HepG2 (cell line): ENCODE data around the gene SERPINA3. TPM values are rescaled to one million over a fixed set of nuclear protein-coding genes. Genes with fewer than 3 reads are reported as not detected.

Experiments
- JUN ChIP-seq: sonication (generic); formaldehyde crosslinking; IDR thresholded peaks from 2 replicates; pipeline ENCODE4 v1.4.0; 2020; ENCODE audit warnings: mild to moderate bottlenecking, missing genetic modification reagents
- PPARG ChIP-seq: conservative IDR thresholded peaks from 2 replicates; pipeline ENCODE4 v1.6.1; 2016; ENCODE audit warnings: missing biosample characterization, missing genetic modification reagents
- ZNF432 ChIP-seq: sonication (generic); formaldehyde crosslinking; IDR thresholded peaks from 2 replicates; pipeline ENCODE4 v1.5.0; 2020; ENCODE audit warnings: missing genetic modification reagents, mild to moderate bottlenecking, borderline replicate concordance
- polyA plus RNA-seq, 8 experiments: library from polyadenylated mRNA; depleted of rRNA in 3 of 8; stranded (reverse) in 7 of 8; unstranded in 1 of 8; fragments of >200 nt; fragmentation: Illumina TruSeq in 4 of 8; extraction: Trizol in 4 of 8; gene quantifications; 2 replicates each; pipeline versions ENCODE4 v1.2.1 to v1.2.3, GENCODE V29; 2011 to 2016; ENCODE audit warnings: low read depth in 4 of 8, missing spikeins in 1 of 8, mixed read lengths in 1 of 8; ENCODE audit not compliant: insufficient read depth in 1 of 8
- total RNA-seq, 5 experiments: library from RNA; depleted of rRNA; stranded (reverse); fragments of >200 nt; fragmentation: Illumina TruSeq; extraction: Trizol; gene quantifications; 2 replicates each; pipeline ENCODE4 v1.2.3, GENCODE V29; 2016; ENCODE audit warnings: low read depth in 1 of 5
- TF ChIP-seq, protein P1 (sequence below): sonication (generic); formaldehyde crosslinking; IDR thresholded peaks from 2 replicates; pipeline ENCODE4 v1.4.0; 2020; ENCODE audit warnings: missing genetic modification reagents, borderline replicate concordance
- TF ChIP-seq, protein P2 (sequence below): sonication (generic); formaldehyde crosslinking; IDR thresholded peaks from 2 replicates; pipeline ENCODE4 v1.4.0; 2020; ENCODE audit warnings: missing genetic modification reagents, borderline replicate concordance
- TF ChIP-seq, protein P3 (sequence below), 2 experiments: sonication (generic) in 1 of 2; formaldehyde crosslinking in 1 of 2; IDR thresholded peaks; 2 replicates each; pipeline versions ENCODE4 v1.4.0 to v1.6.1; 2018 to 2020; ENCODE audit warnings: missing genetic modification reagents in 2 of 2, borderline replicate concordance in 1 of 2, low read depth in 1 of 2, mild to moderate bottlenecking in 1 of 2, missing biosample characterization in 1 of 2
- TF ChIP-seq, protein P4 (sequence below): sonication (generic); formaldehyde crosslinking; IDR thresholded peaks from 2 replicates; pipeline ENCODE4 v1.5.1; 2020; ENCODE audit warnings: mild to moderate bottlenecking, missing genetic modification reagents
- TF ChIP-seq, protein P5 (sequence below), 2 experiments: fragments of 450-650 bp in 1 of 2; sonication (generic) in 1 of 2; formaldehyde crosslinking; IDR thresholded peaks; 2 replicates each; pipeline versions ENCODE4 v1.5.0 to v1.8.0; 2020 to 2022; ENCODE audit warnings: mild to moderate bottlenecking in 1 of 2, missing genetic modification reagents in 1 of 2

Gene SERPINA3
- total and polyA plus RNA-seq, 2 of the 13 experiments (the other 11 are each of a cell fraction or from before 2014, with no cell fraction given) = 825 to 2,200 TPM

DNA sequence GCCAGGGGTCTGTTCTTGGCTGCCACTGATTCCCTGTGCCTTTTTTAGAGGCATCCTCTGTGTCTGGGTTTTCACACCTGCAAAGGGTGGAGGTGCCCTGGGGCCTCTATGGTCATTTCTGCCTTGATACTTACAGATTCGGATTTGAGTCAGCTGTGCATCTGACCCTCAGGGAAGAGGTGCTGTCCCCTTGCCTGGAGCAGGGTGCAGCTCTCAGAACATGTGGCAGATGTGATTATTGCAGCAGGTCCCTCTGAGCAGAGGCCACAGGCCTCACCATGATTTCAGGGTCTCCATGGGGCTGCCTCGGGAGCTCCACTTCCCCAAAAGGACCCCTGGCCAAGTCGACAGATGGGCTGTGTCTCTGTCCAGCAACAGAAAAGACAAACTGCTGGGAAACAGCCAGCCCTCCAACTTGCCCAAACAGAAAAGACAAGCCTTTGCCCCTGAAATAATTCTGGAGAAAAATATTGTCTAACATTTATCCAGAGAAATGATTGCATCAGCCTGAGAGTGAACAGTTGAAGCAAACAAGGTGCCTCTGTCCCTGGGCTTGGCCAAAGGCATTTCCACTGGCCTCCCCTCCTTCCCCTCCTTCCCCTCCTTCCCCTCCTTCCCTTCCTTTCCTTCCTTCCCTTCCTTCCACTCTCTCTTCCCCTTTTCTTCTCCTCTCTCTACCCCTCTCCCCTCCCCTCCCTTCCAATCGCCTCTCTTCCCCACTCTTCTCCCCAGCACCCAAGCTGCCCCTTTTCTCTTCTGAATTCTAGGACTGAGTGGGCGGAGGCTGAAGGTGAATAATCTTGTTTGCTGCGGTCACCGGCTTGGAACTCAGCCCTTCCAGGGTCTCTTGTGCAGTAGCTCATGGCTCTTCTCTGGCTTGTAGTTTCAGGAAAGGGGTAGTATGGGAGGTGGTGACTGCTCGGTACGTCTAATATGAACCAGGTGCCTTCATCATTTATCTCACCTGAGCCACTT lies 676 bp downstream of the SERPINA3 start (continued):
- TF ChIP-seq, protein P1, sequence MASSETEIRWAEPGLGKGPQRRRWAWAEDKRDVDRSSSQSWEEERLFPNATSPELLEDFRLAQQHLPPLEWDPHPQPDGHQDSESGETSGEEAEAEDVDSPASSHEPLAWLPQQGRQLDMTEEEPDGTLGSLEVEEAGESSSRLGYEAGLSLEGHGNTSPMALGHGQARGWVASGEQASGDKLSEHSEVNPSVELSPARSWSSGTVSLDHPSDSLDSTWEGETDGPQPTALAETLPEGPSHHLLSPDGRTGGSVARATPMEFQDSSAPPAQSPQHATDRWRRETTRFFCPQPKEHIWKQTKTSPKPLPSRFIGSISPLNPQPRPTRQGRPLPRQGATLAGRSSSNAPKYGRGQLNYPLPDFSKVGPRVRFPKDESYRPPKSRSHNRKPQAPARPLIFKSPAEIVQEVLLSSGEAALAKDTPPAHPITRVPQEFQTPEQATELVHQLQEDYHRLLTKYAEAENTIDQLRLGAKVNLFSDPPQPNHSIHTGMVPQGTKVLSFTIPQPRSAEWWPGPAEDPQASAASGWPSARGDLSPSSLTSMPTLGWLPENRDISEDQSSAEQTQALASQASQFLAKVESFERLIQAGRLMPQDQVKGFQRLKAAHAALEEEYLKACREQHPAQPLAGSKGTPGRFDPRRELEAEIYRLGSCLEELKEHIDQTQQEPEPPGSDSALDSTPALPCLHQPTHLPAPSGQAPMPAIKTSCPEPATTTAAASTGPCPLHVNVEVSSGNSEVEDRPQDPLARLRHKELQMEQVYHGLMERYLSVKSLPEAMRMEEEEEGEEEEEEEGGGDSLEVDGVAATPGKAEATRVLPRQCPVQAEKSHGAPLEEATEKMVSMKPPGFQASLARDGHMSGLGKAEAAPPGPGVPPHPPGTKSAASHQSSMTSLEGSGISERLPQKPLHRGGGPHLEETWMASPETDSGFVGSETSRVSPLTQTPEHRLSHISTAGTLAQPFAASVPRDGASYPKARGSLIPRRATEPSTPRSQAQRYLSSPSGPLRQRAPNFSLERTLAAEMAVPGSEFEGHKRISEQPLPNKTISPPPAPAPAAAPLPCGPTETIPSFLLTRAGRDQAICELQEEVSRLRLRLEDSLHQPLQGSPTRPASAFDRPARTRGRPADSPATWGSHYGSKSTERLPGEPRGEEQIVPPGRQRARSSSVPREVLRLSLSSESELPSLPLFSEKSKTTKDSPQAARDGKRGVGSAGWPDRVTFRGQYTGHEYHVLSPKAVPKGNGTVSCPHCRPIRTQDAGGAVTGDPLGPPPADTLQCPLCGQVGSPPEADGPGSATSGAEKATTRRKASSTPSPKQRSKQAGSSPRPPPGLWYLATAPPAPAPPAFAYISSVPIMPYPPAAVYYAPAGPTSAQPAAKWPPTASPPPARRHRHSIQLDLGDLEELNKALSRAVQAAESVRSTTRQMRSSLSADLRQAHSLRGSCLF (CRISPR knock-in tag) = no peak
- TF ChIP-seq, protein P2, sequence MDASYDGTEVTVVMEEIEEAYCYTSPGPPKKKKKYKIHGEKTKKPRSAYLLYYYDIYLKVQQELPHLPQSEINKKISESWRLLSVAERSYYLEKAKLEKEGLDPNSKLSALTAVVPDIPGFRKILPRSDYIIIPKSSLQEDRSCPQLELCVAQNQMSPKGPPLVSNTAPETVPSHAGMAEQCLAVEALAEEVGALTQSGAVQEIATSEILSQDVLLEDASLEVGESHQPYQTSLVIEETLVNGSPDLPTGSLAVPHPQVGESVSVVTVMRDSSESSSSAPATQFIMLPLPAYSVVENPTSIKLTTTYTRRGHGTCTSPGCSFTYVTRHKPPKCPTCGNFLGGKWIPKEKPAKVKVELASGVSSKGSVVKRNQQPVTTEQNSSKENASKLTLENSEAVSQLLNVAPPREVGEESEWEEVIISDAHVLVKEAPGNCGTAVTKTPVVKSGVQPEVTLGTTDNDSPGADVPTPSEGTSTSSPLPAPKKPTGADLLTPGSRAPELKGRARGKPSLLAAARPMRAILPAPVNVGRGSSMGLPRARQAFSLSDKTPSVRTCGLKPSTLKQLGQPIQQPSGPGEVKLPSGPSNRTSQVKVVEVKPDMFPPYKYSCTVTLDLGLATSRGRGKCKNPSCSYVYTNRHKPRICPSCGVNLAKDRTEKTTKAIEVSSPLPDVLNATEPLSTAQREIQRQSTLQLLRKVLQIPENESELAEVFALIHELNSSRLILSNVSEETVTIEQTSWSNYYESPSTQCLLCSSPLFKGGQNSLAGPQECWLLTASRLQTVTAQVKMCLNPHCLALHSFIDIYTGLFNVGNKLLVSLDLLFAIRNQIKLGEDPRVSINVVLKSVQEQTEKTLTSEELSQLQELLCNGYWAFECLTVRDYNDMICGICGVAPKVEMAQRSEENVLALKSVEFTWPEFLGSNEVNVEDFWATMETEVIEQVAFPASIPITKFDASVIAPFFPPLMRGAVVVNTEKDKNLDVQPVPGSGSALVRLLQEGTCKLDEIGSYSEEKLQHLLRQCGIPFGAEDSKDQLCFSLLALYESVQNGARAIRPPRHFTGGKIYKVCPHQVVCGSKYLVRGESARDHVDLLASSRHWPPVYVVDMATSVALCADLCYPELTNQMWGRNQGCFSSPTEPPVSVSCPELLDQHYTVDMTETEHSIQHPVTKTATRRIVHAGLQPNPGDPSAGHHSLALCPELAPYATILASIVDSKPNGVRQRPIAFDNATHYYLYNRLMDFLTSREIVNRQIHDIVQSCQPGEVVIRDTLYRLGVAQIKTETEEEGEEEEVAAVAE (CRISPR knock-in tag) = no peak
- TF ChIP-seq, protein P3, sequence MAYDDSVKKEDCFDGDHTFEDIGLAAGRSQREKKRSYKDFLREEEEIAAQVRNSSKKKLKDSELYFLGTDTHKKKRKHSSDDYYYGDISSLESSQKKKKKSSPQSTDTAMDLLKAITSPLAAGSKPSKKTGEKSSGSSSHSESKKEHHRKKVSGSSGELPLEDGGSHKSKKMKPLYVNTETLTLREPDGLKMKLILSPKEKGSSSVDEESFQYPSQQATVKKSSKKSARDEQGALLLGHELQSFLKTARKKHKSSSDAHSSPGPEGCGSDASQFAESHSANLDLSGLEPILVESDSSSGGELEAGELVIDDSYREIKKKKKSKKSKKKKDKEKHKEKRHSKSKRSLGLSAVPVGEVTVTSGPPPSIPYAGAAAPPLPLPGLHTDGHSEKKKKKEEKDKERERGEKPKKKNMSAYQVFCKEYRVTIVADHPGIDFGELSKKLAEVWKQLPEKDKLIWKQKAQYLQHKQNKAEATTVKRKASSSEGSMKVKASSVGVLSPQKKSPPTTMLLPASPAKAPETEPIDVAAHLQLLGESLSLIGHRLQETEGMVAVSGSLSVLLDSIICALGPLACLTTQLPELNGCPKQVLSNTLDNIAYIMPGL (CRISPR knock-in tag; IDR thresholded peaks at IDR 0.05; ENCODE audit: borderline replicate concordance in 1 of 2, low read depth in 1 of 2) = peak in 1 of 2 experiments; percentile 20; a peak in 1 of 4 replicates
- no peak for TF ChIP-seq JUN (CRISPR knock-in tag)
- TF ChIP-seq, protein P4, sequence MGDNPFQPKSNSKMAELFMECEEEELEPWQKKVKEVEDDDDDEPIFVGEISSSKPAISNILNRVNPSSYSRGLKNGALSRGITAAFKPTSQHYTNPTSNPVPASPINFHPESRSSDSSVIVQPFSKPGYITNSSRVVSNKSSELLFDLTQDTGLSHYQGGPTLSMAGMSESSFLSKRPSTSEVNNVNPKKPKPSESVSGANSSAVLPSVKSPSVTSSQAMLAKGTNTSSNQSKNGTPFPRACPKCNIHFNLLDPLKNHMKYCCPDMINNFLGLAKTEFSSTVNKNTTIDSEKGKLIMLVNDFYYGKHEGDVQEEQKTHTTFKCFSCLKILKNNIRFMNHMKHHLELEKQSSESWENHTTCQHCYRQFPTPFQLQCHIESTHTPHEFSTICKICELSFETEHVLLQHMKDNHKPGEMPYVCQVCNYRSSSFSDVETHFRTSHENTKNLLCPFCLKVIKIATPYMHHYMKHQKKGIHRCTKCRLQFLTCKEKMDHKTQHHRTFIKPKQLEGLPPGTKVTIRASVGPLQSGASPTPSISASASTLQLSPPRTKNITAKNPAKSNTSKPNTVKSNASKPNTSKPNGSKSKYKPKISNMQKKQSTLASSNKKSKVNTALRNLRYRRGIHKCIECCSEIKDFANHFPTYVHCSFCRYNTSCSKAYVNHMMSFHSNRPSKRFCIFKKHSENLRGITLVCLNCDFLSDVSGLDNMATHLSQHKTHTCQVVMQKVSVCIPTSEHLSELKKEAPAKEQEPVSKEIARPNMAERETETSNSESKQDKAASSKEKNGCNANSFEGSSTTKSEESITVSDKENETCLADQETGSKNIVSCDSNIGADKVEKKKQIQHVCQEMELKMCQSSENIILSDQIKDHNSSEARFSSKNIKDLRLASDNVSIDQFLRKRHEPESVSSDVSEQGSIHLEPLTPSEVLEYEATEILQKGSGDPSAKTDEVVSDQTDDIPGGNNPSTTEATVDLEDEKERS (CRISPR knock-in tag) = no peak
- TF ChIP-seq PPARG (CRISPR knock-in tag) = no peak
- TF ChIP-seq, protein P5, sequence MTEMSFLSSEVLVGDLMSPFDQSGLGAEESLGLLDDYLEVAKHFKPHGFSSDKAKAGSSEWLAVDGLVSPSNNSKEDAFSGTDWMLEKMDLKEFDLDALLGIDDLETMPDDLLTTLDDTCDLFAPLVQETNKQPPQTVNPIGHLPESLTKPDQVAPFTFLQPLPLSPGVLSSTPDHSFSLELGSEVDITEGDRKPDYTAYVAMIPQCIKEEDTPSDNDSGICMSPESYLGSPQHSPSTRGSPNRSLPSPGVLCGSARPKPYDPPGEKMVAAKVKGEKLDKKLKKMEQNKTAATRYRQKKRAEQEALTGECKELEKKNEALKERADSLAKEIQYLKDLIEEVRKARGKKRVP (CRISPR knock-in tag; IDR thresholded peaks at IDR 0.05) = peak; percentile 48 to 91; a peak in 2 of 4 replicates
- TF ChIP-seq ZNF432 (CRISPR knock-in tag) = no peak
